Putamen (tissue), 1 donor: ENCODE data around the gene WHRN.

Experiments used
- DNase-seq: peaks from one replicate; pipeline ENCODE4 v3.0.0-alpha.2; 2016; ENCODE audit warnings: low spot score

WHRN gene

DNA sequence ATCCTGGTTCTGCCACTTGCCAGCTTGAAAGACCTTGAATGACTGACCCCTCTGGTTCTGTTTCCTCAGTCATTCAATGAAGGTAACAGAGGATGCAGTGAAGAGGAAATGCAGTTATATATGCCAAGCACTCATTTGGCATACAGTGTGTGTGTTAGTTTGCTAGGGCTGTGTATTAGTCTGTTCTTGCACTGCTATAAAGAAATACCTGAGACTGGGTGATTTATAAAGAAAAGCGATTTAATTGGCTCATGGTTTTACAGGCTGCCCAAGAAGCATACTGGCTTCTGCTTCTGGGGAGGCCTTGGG is 8.6 kb upstream of the WHRN start:
- no peak for DNase-seq

DNA sequence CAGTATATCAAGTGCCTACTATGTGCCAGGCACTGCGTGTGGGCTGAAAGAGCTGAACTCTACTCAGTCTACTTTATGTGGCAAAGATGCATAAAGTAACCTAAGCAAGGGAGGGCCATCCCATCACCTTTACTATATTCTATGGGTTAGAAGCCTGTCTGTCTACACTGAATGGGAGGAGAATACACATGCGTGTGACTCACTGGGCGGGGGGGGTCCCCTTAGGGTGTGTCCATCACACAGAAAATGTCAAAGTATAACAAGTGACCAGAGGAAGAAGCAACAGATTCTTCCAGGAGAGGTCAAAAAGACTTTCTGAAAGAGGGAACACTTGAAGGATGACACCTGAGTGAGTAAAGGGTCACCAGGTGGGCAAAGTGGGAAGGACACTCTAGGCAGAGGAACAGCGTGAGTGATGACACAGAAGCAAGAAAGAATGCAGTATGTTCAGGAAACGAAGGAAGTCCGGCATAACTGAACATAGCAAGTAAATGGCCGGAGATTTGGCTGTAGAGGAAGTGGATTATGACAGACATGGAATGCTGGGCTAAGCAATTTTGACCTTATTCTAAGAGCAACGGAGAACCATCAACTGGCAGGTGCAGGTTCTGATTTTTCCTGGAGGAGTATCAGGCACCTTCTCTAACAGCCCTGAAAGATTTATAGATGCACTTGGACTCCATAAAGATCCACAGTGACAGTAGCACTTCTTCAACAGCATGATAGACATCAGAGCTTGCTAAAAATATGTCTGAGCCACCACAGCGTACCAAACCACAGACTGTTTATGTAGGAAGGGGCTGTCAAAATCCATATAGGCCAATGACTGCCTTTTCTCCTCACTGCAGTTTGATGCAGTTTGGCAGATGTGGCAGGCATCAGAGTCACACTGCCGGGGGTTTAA is 8.0 kb upstream of the WHRN start:
- DNase-seq = no peak

DNA sequence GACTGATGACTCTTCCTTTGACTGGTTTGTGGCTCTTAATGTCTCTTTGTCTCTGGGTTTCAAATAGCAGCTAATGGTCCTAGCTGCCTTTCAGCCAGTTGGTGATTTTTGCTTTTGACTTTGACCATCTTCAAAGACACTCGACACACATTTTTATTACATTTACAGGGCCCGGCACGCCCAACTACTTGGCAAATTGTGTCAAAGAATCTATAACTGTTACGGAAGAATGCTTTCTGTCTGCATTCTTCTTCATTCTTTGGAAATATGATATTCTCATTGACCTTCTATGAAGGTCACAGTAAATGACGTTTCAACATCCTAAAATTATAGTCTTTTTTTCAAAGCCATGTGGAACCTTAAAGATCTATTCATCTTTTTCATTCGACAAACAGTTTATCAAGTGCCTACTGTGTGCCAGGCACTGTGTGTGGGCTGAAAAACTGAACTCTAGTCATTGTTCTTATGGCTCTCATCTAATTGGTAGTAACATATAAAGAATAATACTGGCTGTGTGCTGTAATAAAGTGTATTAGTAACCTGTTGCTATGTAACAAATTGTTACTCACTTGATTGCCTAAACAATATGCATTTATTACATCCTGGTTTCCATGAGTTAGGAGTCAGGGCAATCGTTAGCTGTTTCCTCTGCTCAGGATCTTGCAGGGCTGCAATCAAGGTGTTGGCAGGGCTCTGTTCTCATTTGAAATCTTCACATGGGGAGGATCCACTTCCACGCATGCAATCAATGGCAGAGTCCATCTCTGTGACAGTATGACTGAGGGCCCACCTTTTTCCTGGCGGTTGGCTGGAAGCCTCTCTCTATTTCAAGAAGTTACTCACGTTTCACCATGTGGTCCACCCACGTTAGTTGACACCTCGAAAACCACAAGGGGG is 7.0 kb upstream of the WHRN start:
- DNase-seq = no peak

DNA sequence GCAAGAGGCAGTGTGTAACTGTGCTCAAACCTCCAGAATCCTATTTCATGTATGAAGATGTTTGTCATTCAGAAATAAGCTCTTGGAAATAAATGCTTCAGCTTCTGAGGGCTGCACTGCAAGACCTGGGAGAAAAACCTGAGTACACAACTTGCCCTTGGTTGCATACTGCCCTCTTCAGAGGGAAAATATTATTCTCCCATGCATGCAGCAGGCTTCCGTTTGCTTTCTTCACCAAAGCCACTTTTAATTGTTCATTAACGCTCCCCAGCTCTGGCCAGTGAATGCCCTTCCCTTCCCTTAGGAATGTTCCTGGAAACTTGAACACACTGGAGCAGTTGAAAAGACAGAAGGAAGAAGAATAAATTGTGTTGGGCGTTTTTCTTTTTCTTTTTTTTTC is 2.5 kb upstream of the WHRN start:
- DNase-seq = no peak

DNA sequence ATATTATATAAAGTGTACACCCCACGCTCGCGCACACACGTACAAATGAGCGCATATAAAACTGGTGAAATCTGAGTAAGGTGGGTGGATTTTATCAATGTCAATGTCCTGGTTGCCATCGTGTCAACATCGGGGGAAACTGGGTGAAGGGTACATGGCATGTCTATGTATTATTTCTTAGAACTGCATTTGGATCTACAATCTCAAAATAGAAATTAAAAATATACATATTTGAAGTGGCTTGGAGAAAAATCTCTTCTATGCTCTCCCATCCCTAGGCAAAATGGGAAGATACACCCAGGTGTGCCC is 763 bp upstream of the WHRN start:
- peak; percentile 52 for DNase-seq

DNA sequence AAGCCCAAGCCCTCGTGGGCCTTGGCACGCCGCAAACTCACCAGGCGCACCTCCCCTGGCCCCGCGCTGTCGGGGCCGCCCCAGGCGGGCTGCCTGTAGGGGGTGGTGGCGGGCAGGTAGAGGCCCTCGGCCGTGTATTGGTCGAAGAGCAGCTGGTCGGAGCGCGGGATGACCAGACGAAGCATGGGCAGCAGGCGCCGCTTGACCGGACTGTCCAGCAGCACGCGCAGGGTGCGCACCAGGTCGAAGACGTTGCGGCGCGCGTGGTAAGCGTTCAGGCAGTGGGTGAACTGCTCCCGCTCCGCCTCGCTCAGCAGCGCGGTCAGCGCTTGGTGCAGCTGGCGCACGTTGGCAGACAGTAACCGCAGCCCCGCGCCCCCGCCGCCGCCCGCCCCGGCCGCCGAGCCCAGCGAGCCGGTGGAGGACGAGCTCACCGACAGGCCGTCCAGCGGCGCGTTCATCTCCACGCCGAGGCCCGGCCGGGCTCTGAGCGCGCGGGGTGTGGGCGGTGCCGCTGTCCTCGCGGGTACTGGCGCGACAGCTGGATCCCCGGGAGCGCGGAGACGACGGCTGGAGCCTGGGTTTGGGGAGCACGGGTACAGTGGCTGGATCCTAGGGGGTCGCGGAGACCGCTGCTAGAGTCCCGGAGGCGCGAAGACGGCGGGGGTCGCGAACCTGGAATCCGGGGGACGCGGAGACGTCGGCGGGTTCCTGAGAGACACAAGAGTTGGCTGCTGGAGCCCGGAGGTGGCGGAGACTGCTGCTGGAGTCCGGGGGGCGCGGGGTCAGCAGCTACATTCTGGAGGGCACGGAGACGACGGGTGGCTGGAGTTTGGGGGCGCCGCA is 709 bp downstream of the WHRN start:
- DNase-seq = peak; percentile 34

DNA sequence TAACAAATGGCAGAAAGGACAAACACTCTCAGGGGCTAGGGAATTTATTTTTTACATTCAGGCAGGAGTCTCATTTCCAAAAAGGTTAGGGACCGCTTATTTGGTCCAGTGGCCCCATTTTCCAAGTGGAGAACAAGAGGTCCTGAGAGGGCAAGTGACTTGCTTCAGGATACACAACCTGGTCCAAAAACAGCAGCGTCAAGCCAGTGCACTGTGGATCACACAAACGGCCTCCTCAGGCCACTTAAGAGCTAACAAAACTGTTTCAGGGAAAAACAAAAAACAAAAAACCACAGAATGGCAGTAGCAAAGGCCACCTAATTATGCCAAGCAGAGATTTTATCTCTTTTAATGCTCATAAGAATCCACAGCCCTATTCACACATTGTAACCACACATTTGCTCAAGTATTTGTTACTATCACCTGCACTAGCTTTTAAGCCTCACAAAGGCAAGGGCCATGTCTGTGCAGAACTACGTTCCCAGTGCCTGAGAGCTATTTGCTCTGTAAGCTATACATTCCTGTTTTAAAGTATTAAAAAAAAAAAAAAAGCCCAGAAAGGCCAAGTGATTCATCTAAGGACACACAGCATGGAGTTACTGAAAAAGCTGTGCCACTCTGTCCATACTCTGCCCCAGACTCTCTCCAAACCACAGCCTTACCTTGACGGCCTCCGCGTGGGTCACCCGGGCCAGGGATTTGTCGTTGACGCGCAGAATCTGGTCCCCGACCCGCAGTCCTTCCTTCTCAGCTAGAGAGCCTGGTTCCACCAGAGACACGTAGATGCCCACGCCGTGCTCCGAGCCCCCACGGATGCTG is 1.5 kb downstream of the WHRN start:
- DNase-seq = peak; percentile 32

DNA sequence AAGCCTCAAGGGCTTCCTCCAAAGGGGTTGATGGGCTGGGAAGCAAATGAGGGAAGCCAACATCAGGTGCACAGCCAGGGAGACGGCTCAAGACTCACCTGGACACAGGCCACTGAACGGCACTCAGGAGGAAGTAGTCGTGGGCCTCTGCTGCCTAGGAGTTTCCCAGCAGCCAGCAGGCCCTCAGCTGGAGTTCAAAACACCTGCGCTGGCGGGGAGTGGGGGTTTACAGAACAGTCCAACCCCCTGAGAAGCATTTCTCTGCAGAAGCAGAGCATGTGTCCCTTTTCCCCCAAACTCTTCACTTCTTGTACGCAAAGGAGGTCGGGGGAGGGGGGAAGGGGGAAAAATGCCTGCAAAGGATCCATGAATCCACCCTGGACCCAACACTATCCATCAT is 2.3 kb downstream of the WHRN start:
- no peak for DNase-seq

DNA sequence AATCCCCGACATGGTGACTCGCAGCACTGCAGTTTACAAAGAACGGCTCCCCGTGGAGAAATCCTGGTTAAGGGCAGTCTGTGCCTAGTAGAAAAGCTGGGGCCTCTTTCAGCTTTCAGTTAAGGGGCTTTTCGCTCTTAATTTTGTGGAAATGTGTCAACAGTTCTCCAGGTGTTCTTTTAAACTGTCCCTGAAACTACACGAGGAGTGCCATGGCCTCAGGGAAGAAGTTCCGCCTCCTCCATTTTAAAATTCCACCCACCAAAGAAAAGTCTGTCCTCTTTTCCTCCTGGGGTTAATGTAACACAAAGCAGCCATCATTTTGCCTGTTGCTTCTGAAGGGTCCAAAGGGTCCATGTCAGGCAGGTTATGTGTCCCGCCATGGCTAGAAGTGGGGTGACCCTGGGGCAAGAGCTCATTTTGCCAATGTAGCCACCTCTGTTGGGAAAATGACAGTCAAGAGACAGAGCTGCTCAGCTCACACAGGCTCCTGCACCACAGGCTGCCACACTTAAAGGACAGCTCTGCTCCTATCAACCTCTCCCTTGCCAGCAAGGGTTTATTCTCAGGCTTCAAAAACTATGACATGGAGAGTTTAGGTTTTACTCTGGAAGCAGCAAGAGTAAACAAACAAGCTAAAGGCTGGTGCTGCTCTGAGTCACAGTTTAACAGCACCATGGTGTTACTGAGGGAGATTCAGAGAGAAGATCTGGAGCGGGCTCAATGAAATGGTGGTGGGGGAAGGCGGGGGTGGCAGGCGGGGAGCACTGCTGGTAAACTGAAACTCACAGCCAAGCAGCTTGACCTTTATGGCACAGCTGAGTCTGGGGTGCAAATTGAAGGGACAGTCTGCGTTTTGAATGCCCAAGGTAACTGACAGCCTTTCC is 3.2 kb downstream of the WHRN start:
- DNase-seq = peak; percentile 75

DNA sequence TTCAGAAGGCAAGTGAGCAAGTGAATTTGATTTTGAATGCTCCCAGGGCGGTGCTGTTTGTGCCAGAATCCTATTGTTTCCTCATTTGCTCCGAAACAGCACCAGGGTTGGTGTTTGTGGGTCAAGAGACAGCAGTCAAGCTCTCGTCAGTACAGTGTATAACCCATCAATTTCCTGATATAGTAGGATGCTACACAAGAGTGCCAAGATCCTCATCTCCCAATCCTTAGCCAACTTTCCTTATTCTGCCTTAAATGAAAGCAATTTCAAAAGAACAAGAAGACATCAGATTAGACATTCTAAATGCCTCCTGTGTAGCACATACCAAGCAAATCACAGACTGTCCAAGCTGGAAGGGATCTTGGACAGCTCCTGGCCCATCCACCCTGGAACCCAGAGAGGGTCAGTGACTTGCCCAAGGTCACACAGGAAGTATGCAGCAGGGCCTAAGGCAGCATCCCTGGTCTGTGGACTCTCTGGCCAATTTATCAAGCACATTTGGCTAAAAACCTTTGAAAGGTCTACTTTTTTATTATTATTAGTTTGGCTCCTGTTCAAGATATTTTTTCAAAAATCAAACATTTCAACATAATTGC is 4.5 kb downstream of the WHRN start:
- DNase-seq = peak; percentile 34

DNA sequence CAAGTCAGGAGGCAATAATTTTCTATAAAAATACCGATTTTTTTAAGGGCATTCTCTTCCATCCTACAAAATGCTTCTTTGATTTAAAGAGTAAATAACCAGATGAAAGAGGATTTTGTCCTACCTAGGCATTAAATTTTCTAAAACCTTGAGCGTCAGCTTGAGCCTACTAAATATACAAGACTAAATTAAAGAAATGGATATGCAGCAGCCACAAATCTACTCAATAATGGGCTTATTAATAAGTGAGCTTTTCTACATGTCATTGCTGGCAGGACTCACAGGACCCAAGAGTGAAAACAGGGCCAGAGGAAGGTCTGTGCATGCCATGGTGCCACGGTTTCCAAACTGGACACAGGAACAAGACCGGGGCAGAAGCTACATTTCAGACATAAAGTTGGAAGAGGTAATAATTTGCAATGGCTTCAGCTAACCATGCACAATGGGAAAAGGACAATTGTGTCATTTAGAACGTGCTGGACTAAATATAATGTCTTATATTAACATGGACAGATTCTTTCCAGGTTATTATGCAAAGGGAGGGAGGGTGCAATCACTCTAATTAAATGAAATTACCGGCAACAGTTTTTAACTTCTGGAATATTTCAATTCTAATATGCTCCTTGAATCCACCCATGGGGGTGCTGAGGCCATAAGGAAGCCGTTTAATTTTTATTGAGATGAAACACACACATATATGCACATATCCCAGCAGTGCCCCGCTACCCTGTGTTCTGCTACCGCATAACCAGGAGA is 5.2 kb downstream of the WHRN start:
- DNase-seq = peak; percentile 32

DNA sequence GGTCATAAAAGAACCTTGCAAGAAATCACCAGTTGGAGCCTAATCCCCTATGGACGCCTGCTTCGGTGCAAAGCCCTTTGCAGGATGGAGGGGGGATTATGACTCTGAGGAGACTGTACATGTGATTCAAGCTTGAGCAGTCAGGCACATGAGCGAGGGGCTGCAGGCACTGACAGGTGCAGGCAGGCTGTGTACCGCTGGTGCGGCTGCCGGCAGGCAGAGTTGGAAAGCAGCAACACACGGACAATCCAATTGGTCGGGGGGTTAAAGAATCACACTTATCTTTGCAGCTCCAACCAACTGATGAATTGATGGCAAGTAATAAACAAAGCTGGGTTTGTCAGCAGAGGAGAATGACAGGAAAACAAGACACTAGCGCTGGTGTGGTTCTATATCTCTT is 5.7 kb downstream of the WHRN start:
- DNase-seq = peak; percentile 66

DNA sequence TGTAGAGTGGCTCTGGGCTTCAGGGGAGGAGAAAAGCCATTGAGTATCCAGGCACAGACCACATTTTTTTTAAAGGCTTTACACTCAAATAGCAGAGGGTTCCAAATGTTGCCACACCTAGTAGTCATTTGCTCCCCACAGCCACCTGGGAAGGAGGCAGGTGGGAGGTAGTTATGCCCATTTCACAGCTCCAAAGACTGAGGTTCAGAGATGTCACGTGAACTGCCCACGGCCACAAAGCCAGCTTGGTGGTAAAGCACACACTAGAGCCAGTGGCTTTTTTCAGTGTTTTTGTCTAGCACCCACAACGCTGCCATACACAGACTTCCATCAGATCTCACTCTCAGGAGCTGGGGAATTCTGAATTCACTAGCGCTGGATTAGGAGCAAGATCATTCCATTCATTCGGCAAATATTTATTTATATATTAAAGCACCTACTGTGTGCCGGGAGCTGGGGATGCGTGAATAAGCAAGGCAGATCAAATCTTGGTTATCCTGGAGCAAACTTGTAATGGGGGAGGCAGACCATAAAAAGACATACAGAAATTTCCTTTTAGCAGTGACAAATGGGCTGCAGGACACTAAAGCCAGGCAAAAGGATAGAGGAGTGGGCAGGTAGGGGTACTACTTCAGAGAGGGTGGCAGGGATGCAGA is 7.4 kb downstream of the WHRN start:
- no peak for DNase-seq

DNA sequence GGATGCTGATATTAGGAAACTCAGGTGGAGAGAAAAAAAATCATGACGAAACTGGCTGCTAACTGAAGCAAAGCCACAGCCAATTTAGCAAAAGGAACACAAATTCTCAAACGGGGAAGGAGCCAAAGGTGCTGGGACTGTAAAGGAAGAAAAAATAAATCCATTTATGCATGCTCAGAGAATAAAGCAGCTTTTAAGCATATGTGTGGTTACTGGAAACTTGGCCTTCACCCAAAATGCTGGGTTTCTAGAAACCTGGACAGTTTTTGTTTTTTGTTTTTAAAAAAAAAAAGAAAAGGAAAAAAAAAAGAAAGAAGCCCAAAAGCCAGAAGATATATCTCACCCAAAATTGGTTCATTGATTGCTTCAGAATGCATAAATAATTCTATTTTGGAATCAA is 8.0 kb downstream of the WHRN start:
- DNase-seq = no peak

DNA sequence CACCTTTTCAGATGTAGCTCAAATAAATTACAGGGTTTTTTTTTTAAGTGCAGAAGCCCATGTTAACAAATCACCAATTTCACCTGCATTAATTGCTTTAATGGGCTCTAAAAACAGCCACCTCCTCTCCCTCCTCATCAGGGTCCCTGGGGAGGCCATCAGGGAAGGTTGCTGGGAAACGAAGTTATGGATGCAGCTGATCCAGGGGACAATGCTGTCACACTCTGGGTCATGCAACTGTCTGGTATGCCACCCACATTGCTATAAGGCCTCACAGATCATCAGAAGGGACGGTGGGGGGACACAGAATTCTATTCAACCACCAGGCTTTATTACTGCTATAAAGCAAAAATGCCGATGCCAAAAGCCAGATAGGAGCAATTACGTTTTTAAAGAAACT is 9.3 kb downstream of the WHRN start:
- DNase-seq = no peak

DNA sequence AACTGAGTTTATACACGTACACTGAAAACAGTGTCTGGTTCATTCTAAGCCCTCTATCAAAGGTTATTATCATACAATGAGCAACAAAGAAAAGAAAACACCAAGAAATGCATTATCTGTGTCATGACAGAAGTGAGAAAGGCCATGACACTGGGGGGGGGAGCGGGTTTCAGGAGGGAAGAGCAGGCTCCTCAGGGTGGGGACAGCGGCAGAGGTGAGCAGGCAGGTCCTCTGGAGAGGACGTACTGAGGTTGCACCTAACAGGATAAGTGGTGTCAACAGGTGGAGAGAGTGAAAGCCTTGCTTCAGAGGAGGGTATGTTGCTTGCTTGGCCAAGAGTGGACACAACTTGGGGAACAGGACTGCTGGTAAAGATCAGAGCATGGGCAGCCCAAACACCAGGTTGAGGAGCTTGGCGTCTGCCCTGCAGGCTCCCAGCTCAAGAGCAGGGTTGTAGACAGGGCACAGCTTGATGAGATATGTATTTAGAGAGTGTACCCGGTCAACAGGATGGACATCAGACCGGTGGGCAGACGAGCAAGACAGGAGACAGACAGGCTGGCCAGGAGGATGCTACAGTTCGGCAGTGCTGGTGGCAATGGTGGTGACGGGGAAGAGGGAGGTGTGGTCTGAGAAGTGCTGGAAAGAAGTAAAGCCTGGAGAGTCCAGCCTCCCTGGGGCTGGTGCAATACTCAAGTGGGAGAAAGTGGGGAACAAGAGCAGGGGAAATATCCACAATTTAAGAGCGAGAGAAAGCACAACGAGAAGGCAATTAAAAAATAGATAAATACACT is 10.3 kb downstream of the WHRN start:
- no peak for DNase-seq

DNA sequence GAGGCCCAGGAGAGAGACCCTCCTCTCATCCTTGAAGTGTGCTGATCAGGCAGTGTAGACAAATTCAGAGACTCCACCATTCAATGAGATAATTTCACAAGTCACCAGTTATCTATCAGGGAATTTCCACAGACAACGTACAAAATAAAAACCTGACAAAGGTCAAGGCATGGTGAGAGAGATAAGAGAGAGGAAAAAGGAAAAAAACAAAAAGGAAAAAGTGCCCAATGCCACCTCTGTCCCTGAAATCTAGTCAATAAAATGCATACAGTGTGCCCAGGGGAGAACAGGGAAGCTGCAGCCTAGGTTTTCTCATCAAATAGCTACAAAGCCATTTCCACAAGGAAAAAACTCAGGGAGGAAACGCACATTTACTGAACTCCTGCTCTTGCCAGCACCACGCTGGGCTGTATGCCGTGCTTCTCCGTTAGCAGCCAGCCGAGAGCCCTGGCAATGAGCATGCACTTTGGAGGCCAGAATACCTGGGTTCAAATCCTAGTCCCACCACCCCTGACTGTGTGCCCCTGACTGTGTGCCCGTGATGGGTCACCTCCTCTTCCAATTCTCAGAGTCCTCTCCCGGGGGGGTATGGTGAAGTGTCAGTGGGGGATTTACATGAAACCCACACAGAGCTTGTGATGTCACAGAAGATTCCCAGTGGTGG is 11.6 kb downstream of the WHRN start:
- DNase-seq = no peak

DNA sequence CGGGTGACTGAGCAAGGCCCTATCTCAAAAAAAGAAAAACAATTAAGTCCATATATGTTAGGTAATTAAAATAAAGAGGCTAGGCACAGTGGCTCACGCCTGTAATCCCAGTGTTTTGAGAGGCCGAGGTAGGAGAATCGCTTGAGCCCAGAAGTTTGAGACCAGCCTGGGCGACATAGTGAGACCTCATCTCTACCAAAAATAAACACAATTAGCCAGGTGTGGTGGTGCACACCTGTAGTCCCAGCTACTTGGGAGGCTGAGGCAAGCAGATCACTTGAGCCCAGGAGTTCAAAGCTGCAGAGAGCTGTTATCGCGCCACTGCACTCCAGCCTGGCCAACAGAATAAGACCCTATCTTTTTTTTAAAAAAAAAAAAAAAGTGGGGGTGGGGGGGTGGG is 12.3 kb downstream of the WHRN start:
- no peak for DNase-seq
